ENCODE measurements around the gene MMRN2. TPM values are rescaled to one million over a fixed set of nuclear protein-coding genes. Genes with fewer than 3 reads are reported as not detected.
"Not testable (repeated sequence)": the region's sequence is repeated elsewhere in the genome, so short reads cannot be mapped to it uniquely, and the experiment has no call there.

The MMRN2 gene
- total RNA-seq = 1.2 TPM

- no peaks in the 10 kb centered on the region for H3K27me3 ChIP-seq (ENCODE audit: insufficient read depth, low read length)
- H3K9me3 ChIP-seq (ENCODE audit: low read depth, low read length) = no peaks in the 10 kb centered on the region
- no peak within 1 kb of the TSS for H3K4me3 ChIP-seq (ENCODE audit: low read length)
- peaks cover 8% of the 10 kb centered on the region for H3K4me1 ChIP-seq (ENCODE audit: insufficient read depth, low read length)
Measured at GRCh38 chr10:86957471-86958115, at the start of gene MMRN2. MMRN2 (minus strand) TSS chr10:86957615; CDS start chr10:86957541, 74 bp downstream.

- H3K27me3 ChIP-seq (ENCODE audit: insufficient read depth, low read length); H3K4me1 ChIP-seq (ENCODE audit: insufficient read depth, low read length); H3K9me3 ChIP-seq (ENCODE audit: low read depth, low read length); H3K4me3 ChIP-seq (ENCODE audit: low read length): not testable (repeated sequence)
Measured at GRCh38 chr10:87007124-87007523, 49.7 kb upstream of the MMRN2 start.

- no peak overlapping the region for H3K4me3 ChIP-seq (ENCODE audit: low read length)
- H3K9me3 ChIP-seq (ENCODE audit: low read depth, low read length) = no peaks in the 10 kb centered on the region
- no peaks in the 10 kb centered on the region for H3K4me1 ChIP-seq (ENCODE audit: insufficient read depth, low read length)
- H3K27me3 ChIP-seq (ENCODE audit: insufficient read depth, low read length) = no peaks in the 10 kb centered on the region
Measured at GRCh38 chr10:87000491-87000890, 43.1 kb upstream of the MMRN2 start.

GRCh38 chr10:86999802-87000403 lies 42.5 kb upstream of the MMRN2 start:
- H3K9me3 ChIP-seq (ENCODE audit: low read depth, low read length); H3K27me3 ChIP-seq (ENCODE audit: insufficient read depth, low read length); H3K4me3 ChIP-seq (ENCODE audit: low read length); H3K4me1 ChIP-seq (ENCODE audit: insufficient read depth, low read length): not testable (repeated sequence)

GRCh38 chr10:86992929-86993328 lies 35.5 kb upstream of the MMRN2 start:
- Histone ChIP-seq H3K27me3 (ENCODE audit: insufficient read depth, low read length) (peaks cover 10% of the 10 kb centered on the region), H3K9me3 (ENCODE audit: low read depth, low read length) (no peaks in the 10 kb centered on the region), H3K4me3 (ENCODE audit: low read length) (no peak overlapping the region), H3K4me1 (ENCODE audit: insufficient read depth, low read length) (no peaks in the 10 kb centered on the region)

GRCh38 chr10:86992456-86992855 lies 35.0 kb upstream of the MMRN2 start:
- Histone ChIP-seq H3K27me3 (ENCODE audit: insufficient read depth, low read length) (peaks cover 10% of the 10 kb centered on the region), H3K4me1 (ENCODE audit: insufficient read depth, low read length) (no peaks in the 10 kb centered on the region), H3K9me3 (ENCODE audit: low read depth, low read length) (no peaks in the 10 kb centered on the region), H3K4me3 (ENCODE audit: low read length) (no peak overlapping the region)

GRCh38 chr10:86991362-86991761 lies 33.9 kb upstream of the MMRN2 start:
- not testable (repeated sequence) for H3K4me3 ChIP-seq (ENCODE audit: low read length); H3K4me1 ChIP-seq (ENCODE audit: insufficient read depth, low read length); H3K9me3 ChIP-seq (ENCODE audit: low read depth, low read length)
- H3K27me3 ChIP-seq (ENCODE audit: insufficient read depth, low read length) = peaks cover 13% of the 10 kb centered on the region

GRCh38 chr10:86988520-86988919 lies 31.1 kb upstream of the MMRN2 start:
- peaks cover 13% of the 10 kb centered on the region for H3K27me3 ChIP-seq (ENCODE audit: insufficient read depth, low read length)
- H3K4me3 ChIP-seq (ENCODE audit: low read length) = no peak overlapping the region
- H3K9me3 ChIP-seq (ENCODE audit: low read depth, low read length) = no peaks in the 10 kb centered on the region
- no peaks in the 10 kb centered on the region for H3K4me1 ChIP-seq (ENCODE audit: insufficient read depth, low read length)

GRCh38 chr10:86984498-86984897 lies 27.1 kb upstream of the MMRN2 start:
- H3K4me3 ChIP-seq (ENCODE audit: low read length); H3K4me1 ChIP-seq (ENCODE audit: insufficient read depth, low read length); H3K27me3 ChIP-seq (ENCODE audit: insufficient read depth, low read length); H3K9me3 ChIP-seq (ENCODE audit: low read depth, low read length): not testable (repeated sequence)

GRCh38 chr10:86981716-86982115 lies 24.3 kb upstream of the MMRN2 start:
- Histone ChIP-seq H3K27me3 (ENCODE audit: insufficient read depth, low read length) (no peaks in the 10 kb centered on the region), H3K4me3 (ENCODE audit: low read length) (no peak overlapping the region), H3K9me3 (ENCODE audit: low read depth, low read length) (no peaks in the 10 kb centered on the region), H3K4me1 (ENCODE audit: insufficient read depth, low read length) (no peaks in the 10 kb centered on the region)

GRCh38 chr10:86981020-86981419 lies 23.6 kb upstream of the MMRN2 start:
- not testable (repeated sequence) for H3K4me1 ChIP-seq (ENCODE audit: insufficient read depth, low read length); H3K27me3 ChIP-seq (ENCODE audit: insufficient read depth, low read length); H3K9me3 ChIP-seq (ENCODE audit: low read depth, low read length); H3K4me3 ChIP-seq (ENCODE audit: low read length)

GRCh38 chr10:86979977-86980448 lies 22.6 kb upstream of the MMRN2 start:
- no peak overlapping the region for H3K4me3 ChIP-seq (ENCODE audit: low read length)
- H3K9me3 ChIP-seq (ENCODE audit: low read depth, low read length) = no peaks in the 10 kb centered on the region
- H3K4me1 ChIP-seq (ENCODE audit: insufficient read depth, low read length) = no peaks in the 10 kb centered on the region
- no peaks in the 10 kb centered on the region for H3K27me3 ChIP-seq (ENCODE audit: insufficient read depth, low read length)

- Histone ChIP-seq H3K4me3 (ENCODE audit: low read length) (no peak overlapping the region), H3K4me1 (ENCODE audit: insufficient read depth, low read length) (no peaks in the 10 kb centered on the region), H3K9me3 (ENCODE audit: low read depth, low read length) (no peaks in the 10 kb centered on the region), H3K27me3 (ENCODE audit: insufficient read depth, low read length) (no peaks in the 10 kb centered on the region)
Measured at GRCh38 chr10:86979296-86979818, 21.9 kb upstream of the MMRN2 start.

GRCh38 chr10:86978457-86978856 lies 21.0 kb upstream of the MMRN2 start:
- H3K27me3 ChIP-seq (ENCODE audit: insufficient read depth, low read length); H3K4me3 ChIP-seq (ENCODE audit: low read length); H3K4me1 ChIP-seq (ENCODE audit: insufficient read depth, low read length); H3K9me3 ChIP-seq (ENCODE audit: low read depth, low read length): not testable (repeated sequence)

GRCh38 chr10:86976362-86977056 lies 19.1 kb upstream of the MMRN2 start:
- H3K4me3 ChIP-seq (ENCODE audit: low read length) = no peak overlapping the region
- no peaks in the 10 kb centered on the region for H3K9me3 ChIP-seq (ENCODE audit: low read depth, low read length)
- H3K4me1 ChIP-seq (ENCODE audit: insufficient read depth, low read length) = peaks cover 5% of the 10 kb centered on the region
- H3K27me3 ChIP-seq (ENCODE audit: insufficient read depth, low read length) = no peaks in the 10 kb centered on the region

All from mononuclear cell (primary cell).